DOHH2 (cell line): ENCODE data around the gene CLK4.

Experiments
- H3F3A ChIP-seq: fragments of 200-600 bp; sonication (generic), shearing (Covaris generic); 2 replicates; pipeline ENCODE4 v1.6.0; 2016; ENCODE audit warnings: antibody characterized with exemption, mild to moderate bottlenecking; ENCODE audit not compliant: control insufficient read depth, insufficient read depth
- H3K27ac ChIP-seq: fragments of 200-600 bp; sonication (generic); 2 replicates; pipeline ENCODE4 v1.5.1; 2014; ENCODE audit warnings: low read depth, mild to moderate bottlenecking, low read length, moderate library complexity
- H3K27me3 ChIP-seq: fragments of 200-600 bp; sonication (generic); 2 replicates; pipeline ENCODE4 v1.6.1; 2014; ENCODE audit warnings: mild to moderate bottlenecking, low read length, mixed read lengths; ENCODE audit not compliant: control insufficient read depth
- H3K36me3 ChIP-seq: fragments of 200-600 bp; sonication (generic); 2 replicates; pipeline ENCODE4 v1.6.1; 2014; ENCODE audit warnings: mild to moderate bottlenecking, low read length, moderate library complexity, mixed read lengths; ENCODE audit not compliant: control insufficient read depth
- H3K4me1 ChIP-seq: fragments of 200-600 bp; sonication (generic); 2 replicates; pipeline ENCODE4 v1.6.1; 2014; ENCODE audit warnings: mild to moderate bottlenecking, low read length, mixed read lengths; ENCODE audit not compliant: control insufficient read depth
- H3K4me2 ChIP-seq: fragments of 200-600 bp; sonication (generic); 2 replicates; pipeline ENCODE4 v1.6.0; 2014; ENCODE audit warnings: mild to moderate bottlenecking, low read length, moderate library complexity
- H3K4me3 ChIP-seq: fragments of 200-600 bp; sonication (generic); 2 replicates; pipeline ENCODE4 v1.5.1; 2014; ENCODE audit warnings: mild to moderate bottlenecking, low read length, mixed read lengths
- H3K79me2 ChIP-seq: fragments of 200-600 bp; sonication (generic); 2 replicates; pipeline ENCODE4 v1.6.1; 2014; ENCODE audit warnings: mild to moderate bottlenecking, low read length, mixed read lengths; ENCODE audit not compliant: control insufficient read depth
- H3K9me2 ChIP-seq: fragments of 200-600 bp; sonication (generic); replicated peaks from 2 replicates; pipeline ENCODE4 v1.6.1; 2014; ENCODE audit warnings: mild to moderate bottlenecking, low read length, mixed read lengths; ENCODE audit not compliant: control insufficient read depth
- H3K9me3 ChIP-seq: fragments of 200-600 bp; sonication (generic); 2 replicates; pipeline ENCODE4 v1.6.1; 2014; ENCODE audit warnings: antibody characterized with exemption, low read length, mixed read lengths; ENCODE audit not compliant: control insufficient read depth, insufficient read depth
- H4K20me1 ChIP-seq: fragments of 200-600 bp; sonication (generic); 2 replicates; pipeline ENCODE4 v1.6.0; 2014; ENCODE audit warnings: low read depth, mild to moderate bottlenecking, antibody characterized with exemption, low read length, moderate library complexity; ENCODE audit not compliant: control insufficient read depth, insufficient read depth
- EZH2phosphoT487 ChIP-seq: fragments of 200-600 bp; sonication (generic); IDR thresholded peaks from 2 replicates; pipeline ENCODE4 v1.6.1; 2017; ENCODE audit warnings: borderline replicate concordance, mild to moderate bottlenecking, antibody characterized with exemption, low read length, moderate library complexity, mixed read lengths
- TF ChIP-seq, protein P1 (sequence below): fragments of 200-600 bp; sonication (generic); IDR thresholded peaks from one replicate; pipeline ENCODE4 v1.5.1; 2014; ENCODE audit warnings: antibody characterized with exemption, mild to moderate bottlenecking, low read depth, low read length; ENCODE audit not compliant: poor library complexity, severe bottlenecking

Gene CLK4

DNA sequence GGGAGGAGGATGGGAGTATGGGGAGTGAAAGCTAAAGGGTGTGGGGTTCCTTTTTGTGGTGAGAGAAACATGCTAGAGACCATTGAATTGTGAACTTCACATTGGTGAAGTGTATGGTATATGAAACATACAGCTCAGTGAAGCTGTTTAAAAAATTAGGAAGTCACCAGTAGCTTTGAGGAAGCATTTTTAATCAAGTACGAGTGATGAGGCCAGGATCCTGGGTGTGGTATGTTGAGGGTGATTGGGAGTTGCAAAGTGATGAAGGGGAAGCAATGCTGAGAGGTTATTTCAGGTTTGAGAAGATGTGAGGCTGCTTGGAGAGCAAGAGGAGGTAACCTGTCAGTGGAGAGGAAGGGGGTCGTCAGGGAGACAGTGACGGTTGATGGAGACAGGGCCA is 22.7 kb upstream of the CLK4 start:
- H3K36me3 ChIP-seq = no peaks in the 10 kb centered on the region
- no peak overlapping the region for H3K4me2 ChIP-seq
- H3K79me2 ChIP-seq = no peaks in the 10 kb centered on the region
- no peaks in the 10 kb centered on the region for H3K4me1 ChIP-seq
- no peaks in the 10 kb centered on the region for H3F3A ChIP-seq
- no peaks in the 10 kb centered on the region for H3K27me3 ChIP-seq
- no peak overlapping the region for H3K27ac ChIP-seq
- H4K20me1 ChIP-seq = no peaks in the 10 kb centered on the region
- H3K9me3 ChIP-seq = no peaks in the 10 kb centered on the region
- H3K4me3 ChIP-seq = no peak overlapping the region
- no peak for TF ChIP-seq EZH2phosphoT487
- TF ChIP-seq, protein P1, sequence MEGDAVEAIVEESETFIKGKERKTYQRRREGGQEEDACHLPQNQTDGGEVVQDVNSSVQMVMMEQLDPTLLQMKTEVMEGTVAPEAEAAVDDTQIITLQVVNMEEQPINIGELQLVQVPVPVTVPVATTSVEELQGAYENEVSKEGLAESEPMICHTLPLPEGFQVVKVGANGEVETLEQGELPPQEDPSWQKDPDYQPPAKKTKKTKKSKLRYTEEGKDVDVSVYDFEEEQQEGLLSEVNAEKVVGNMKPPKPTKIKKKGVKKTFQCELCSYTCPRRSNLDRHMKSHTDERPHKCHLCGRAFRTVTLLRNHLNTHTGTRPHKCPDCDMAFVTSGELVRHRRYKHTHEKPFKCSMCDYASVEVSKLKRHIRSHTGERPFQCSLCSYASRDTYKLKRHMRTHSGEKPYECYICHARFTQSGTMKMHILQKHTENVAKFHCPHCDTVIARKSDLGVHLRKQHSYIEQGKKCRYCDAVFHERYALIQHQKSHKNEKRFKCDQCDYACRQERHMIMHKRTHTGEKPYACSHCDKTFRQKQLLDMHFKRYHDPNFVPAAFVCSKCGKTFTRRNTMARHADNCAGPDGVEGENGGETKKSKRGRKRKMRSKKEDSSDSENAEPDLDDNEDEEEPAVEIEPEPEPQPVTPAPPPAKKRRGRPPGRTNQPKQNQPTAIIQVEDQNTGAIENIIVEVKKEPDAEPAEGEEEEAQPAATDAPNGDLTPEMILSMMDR = no peak
- H3K9me2 ChIP-seq = no peaks in the 10 kb centered on the region

DNA sequence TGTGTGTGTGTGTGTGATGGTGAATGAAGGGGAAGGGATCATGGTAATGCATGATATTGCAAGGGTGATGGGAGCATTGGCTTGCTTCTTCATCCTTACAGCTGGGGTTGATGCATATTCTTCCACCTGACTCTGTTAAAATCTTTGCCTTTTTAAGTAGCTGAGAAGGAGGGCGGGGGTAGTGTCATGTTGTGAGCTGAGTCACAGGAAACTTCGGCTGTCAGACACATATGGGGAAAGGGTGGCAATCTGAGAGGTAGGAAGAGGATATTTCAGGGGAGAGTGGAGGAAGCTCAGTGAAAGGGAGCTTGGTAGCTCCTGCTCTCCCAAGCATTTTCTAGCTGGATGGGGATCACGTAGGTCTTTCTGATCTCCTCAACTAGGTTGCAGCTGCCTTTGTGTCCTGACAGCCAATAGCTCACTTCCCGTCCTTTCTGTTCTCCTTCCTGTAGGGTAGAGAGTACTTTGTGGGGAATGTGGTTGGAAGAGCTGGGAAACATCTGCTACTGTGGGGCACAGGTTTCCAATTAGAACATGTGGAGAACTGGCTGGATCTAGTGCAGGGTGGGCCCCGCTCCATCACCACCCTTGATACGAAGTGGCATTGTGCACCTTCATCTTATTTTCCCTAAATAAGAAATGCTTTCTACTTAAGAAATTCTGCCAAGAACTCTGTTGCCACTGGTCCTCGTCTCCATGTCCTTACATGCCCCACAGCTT is 18.1 kb upstream of the CLK4 start:
- no peak overlapping the region for H3K27ac ChIP-seq

DNA sequence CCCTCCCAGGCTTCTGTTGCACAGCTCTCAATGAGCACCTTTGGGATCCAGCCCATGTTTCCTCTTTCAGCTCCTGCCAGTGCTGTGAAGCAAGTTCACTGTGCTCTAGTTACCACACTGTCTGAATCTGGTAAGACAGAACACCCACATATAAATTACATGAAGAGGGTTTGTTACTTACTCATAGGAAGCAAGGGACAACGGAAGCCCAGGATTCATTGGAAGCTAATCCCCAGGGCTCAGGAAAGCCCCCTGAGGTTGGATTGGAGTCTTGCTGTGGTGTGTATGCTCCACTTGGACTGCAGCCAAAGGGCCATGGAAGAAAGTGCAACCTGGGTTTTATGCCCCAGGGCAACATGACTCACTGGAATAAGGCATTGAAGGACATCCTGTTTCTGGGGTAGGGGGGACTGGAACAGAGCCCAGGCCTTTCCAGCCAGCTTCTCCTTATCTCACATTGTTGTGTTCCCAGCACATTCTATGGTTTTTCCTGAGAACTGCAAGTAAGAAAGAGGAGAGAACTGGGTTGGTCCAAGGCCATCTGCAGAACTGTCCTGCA is 15.6 kb upstream of the CLK4 start:
- H3K4me2 ChIP-seq = no peak overlapping the region
- H3F3A ChIP-seq = no peaks in the 10 kb centered on the region
- H4K20me1 ChIP-seq = no peaks in the 10 kb centered on the region
- TF ChIP-seq, protein P1 = no peak
- no peak for TF ChIP-seq EZH2phosphoT487
- H3K4me3 ChIP-seq = no peak overlapping the region
- H3K4me1 ChIP-seq = peaks cover 4% of the 10 kb centered on the region
- H3K27ac ChIP-seq = no peak overlapping the region
- no peaks in the 10 kb centered on the region for H3K27me3 ChIP-seq
- no peaks in the 10 kb centered on the region for H3K36me3 ChIP-seq
- H3K9me2 ChIP-seq = no peaks in the 10 kb centered on the region
- H3K79me2 ChIP-seq = no peaks in the 10 kb centered on the region
- H3K9me3 ChIP-seq = no peaks in the 10 kb centered on the region

More for the DNA sequence above, 18.1 kb upstream of the CLK4 start:
- Histone ChIP-seq H3K4me2 (no peak overlapping the region), H3K4me1 (no peaks in the 10 kb centered on the region), H3F3A (no peaks in the 10 kb centered on the region), H4K20me1 (no peaks in the 10 kb centered on the region), H3K36me3 (no peaks in the 10 kb centered on the region), H3K79me2 (no peaks in the 10 kb centered on the region), H3K9me3 (no peaks in the 10 kb centered on the region), H3K27me3 (no peaks in the 10 kb centered on the region), H3K9me2 (no peaks in the 10 kb centered on the region), H3K4me3 (no peak overlapping the region)
- TF ChIP-seq, protein P1 = no peak
- no peak for TF ChIP-seq EZH2phosphoT487
